Nephron (organoid): Measurements from ENCODE around the gene SLC34A1.

Experiments
- H3K27ac Mint-ChIP-seq, 3 experiments: 2 replicates each; pipeline ENCODE4 v1.8.0; 2020; ENCODE audit warnings: mixed read lengths in 3 of 3, mild to moderate bottlenecking in 2 of 3, moderate library complexity in 1 of 3
- H3K27me3 Mint-ChIP-seq: 2 replicates; pipeline ENCODE4 v1.8.0; 2021; ENCODE audit warnings: low read depth, mild to moderate bottlenecking, moderate library complexity, mixed read lengths
- H3K36me3 Mint-ChIP-seq: 2 replicates; pipeline ENCODE4 v1.8.0; 2020; ENCODE audit warnings: low read depth, mixed read lengths
- H3K4me1 Mint-ChIP-seq: 2 replicates; pipeline ENCODE4 v1.8.0; 2020; ENCODE audit warnings: mixed read lengths
- H3K4me3 Mint-ChIP-seq, 3 experiments: 2 replicates each; pipeline ENCODE4 v1.8.0; 2020; ENCODE audit warnings: mild to moderate bottlenecking in 3 of 3, mixed read lengths in 3 of 3, moderate library complexity in 2 of 3
- H3K9me3 Mint-ChIP-seq: 2 replicates; pipeline ENCODE4 v1.8.0; 2020; ENCODE audit warnings: mixed read lengths
- CTCF ChIP-seq, 3 experiments: fragments of 200-600 bp; sonication (generic); IDR thresholded peaks; one replicate each; pipeline ENCODE4 v1.5.0; 2021; ENCODE audit warnings: antibody characterized with exemption in 3 of 3; ENCODE audit not compliant: unreplicated experiment in 3 of 3

Gene SLC34A1

GRCh38 chr5:177347699-177348098 is 36.5 kb upstream of the SLC34A1 start:
- peak overlapping the region in 2 of 3 experiments; percentile 40 to 46 for H3K4me3 Mint-ChIP-seq
- peaks cover 18% of the 10 kb centered on the region for H3K36me3 Mint-ChIP-seq
- H3K9me3 Mint-ChIP-seq: no peaks in the 10 kb centered on the region
- H3K27me3 Mint-ChIP-seq: peaks cover 3% of the 10 kb centered on the region
- TF ChIP-seq CTCF (IDR thresholded peaks at IDR 0.05; ENCODE audit: unreplicated experiment in 3 of 3): no peak
- H3K27ac Mint-ChIP-seq: no peak overlapping the region
- H3K4me1 Mint-ChIP-seq: peaks cover 35% of the 10 kb centered on the region

GRCh38 chr5:177349362-177349647 is 34.9 kb upstream of the SLC34A1 start:
- no peak for TF ChIP-seq CTCF (IDR thresholded peaks at IDR 0.05; ENCODE audit: unreplicated experiment in 3 of 3)
- H3K27ac Mint-ChIP-seq: peak overlapping the region; percentile 69 to 99 (median 98)
- peaks cover 12% of the 10 kb centered on the region for H3K36me3 Mint-ChIP-seq
- H3K27me3 Mint-ChIP-seq: peaks cover 3% of the 10 kb centered on the region
- H3K4me1 Mint-ChIP-seq: peaks cover 35% of the 10 kb centered on the region
- no peaks in the 10 kb centered on the region for H3K9me3 Mint-ChIP-seq
- peak overlapping the region; percentile 91 to 98 (median 96) for H3K4me3 Mint-ChIP-seq

GRCh38 chr5:177349762-177350161 is 34.5 kb upstream of the SLC34A1 start:
- H3K27ac Mint-ChIP-seq: peak overlapping the region; percentile 98 to 100 (median 99)
- no peak for TF ChIP-seq CTCF (IDR thresholded peaks at IDR 0.05; ENCODE audit: unreplicated experiment in 3 of 3)
- H3K36me3 Mint-ChIP-seq: peaks cover 12% of the 10 kb centered on the region
- peaks cover 35% of the 10 kb centered on the region for H3K4me1 Mint-ChIP-seq
- H3K27me3 Mint-ChIP-seq: peaks cover 3% of the 10 kb centered on the region
- no peaks in the 10 kb centered on the region for H3K9me3 Mint-ChIP-seq
- H3K4me3 Mint-ChIP-seq: peak overlapping the region; percentile 91 to 98 (median 96)

- Mint-ChIP-seq H3K4me3 (peak overlapping the region; percentile 91 to 98 (median 96)), H3K27me3 (peaks cover 3% of the 10 kb centered on the region), H3K36me3 (peaks cover 12% of the 10 kb centered on the region), H3K4me1 (peaks cover 35% of the 10 kb centered on the region), H3K27ac (peak overlapping the region; percentile 98 to 100 (median 99)), H3K9me3 (no peaks in the 10 kb centered on the region)
- no peak for TF ChIP-seq CTCF (IDR thresholded peaks at IDR 0.05; ENCODE audit: unreplicated experiment in 3 of 3)
Observed at GRCh38 chr5:177350776-177351391, 33.4 kb upstream of the SLC34A1 start.

GRCh38 chr5:177351392-177352329 is 32.6 kb upstream of the SLC34A1 start, which contains the start of gene LMAN2:
Gene LMAN2, minus strand, starts transcription at chr5:177351668. Its CDS starts 21 bp downstream, at chr5:177351647.
- no peaks in the 10 kb centered on the region for H3K9me3 Mint-ChIP-seq
- no peak for TF ChIP-seq CTCF (IDR thresholded peaks at IDR 0.05; ENCODE audit: unreplicated experiment in 3 of 3)
- H3K27me3 Mint-ChIP-seq: peaks cover 3% of the 10 kb centered on the region
- peaks cover 35% of the 10 kb centered on the region for H3K4me1 Mint-ChIP-seq
- H3K4me3 Mint-ChIP-seq: peak within 1 kb of the TSS; percentile 91 to 98 (median 96)
- peaks cover 7% of the 10 kb centered on the region for H3K36me3 Mint-ChIP-seq
- H3K27ac Mint-ChIP-seq: peak within 1 kb of the TSS; percentile 98 to 100 (median 99)
